ENCODE results near the gene CAMK2N1. TPM values are rescaled to one million over a fixed set of nuclear protein-coding genes. Genes with fewer than 3 reads are reported as not detected.

CAMK2N1 gene
- total RNA-seq, 1 experiment from 2014 or later = 51.2 TPM

DNA sequence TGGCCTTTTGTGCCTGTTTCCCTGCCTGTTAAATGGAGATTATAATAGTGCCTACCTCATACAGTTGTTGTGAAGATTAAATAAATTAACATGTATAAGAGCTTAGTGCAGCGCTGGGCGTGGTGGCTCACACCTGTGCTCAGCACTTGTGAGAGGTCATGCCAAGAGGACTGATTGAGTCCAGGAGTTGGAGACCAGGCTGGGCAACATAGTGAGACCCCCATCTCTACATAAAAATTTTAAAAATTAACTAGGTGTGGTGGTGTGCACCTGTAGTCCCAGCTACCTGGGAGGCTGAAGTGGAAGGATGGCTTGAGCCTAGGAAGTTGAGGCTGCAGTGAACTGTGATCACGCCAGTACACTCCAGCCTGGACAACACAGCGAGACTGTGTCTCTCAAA is 12.1 kb downstream of the CAMK2N1 start:
- Histone ChIP-seq H3K9ac (ENCODE audit: low read length) (no peak overlapping the region), H3K79me2 (ENCODE audit: low read length) (no peaks in the 10 kb centered on the region)

DNA sequence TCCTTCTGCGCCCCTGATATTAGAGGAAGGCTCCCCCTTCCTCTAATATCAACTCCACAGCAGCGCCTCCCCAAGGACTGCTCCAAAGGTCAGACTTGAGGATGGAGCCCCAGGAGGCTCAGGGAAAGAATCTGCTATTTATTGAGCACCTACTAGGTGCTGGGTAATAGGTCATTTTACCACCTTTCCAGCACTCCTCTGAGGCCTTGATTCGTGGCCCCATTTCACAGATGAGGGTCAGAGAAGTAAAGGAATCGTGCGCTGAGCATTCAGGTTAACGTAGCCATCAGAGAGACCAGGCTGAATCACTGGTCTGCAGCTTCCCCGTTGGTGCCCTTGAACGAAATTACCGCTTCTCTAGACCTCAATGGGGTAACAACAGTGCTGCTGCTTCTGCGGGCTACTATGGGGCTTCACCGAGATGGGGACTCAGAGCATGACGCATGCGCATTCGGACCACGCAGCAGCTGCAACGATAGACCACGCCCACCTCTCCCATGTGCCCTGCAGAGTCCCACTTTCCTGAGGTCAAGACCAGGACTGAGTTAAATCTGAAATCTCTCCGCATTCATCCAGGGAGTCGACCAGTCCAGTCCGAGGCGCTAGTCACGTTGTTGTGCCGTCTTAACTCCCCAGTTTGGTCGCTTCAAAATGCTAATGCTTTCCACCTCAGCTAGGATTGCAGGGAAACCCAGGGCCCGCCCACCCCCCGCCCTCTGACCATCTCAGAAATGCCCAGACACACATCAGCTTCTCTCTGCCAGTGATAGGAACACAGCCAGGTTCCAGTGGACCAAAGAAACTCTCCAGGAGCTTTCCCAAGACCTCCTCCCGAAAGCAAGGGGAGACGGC is 12.9 kb downstream of the CAMK2N1 start:
- DNase-seq (no peak), ATAC-seq (no peak)
- no TSS peak for BruUV-seq (replicated peaks)
- H3K79me2 ChIP-seq (ENCODE audit: low read length) = no peaks in the 10 kb centered on the region
- no peak overlapping the region for H3K4me3 ChIP-seq (ENCODE audit: low read length)
- intact Hi-C loops (cut with micrococcal nuclease) = no loop called here
- H3F3A ChIP-seq (ENCODE audit: low read length, unreplicated experiment) = no peaks in the 10 kb centered on the region
- H4K20me1 ChIP-seq (ENCODE audit: low read length) = no peaks in the 10 kb centered on the region
- no peak overlapping the region for H3K4me2 ChIP-seq (ENCODE audit: low read length)
- no peak overlapping the region for H2AFZ ChIP-seq (ENCODE audit: low read length)
- H3K9ac ChIP-seq (ENCODE audit: low read length) = no peak overlapping the region
- ChIA-PET POLR2A (ENCODE audit: unreplicated experiment) (no interaction called here), CTCF (no interaction called here)
- H3K36me3 ChIP-seq (ENCODE audit: low read depth, low read length) = no peaks in the 10 kb centered on the region
- peaks cover 25% of the 10 kb centered on the region for H3K4me1 ChIP-seq (ENCODE audit: insufficient read depth, low read length)
- no peaks in the 10 kb centered on the region for H3K27me3 ChIP-seq (ENCODE audit: low read length)
- H3K27ac ChIP-seq (ENCODE audit: low read length) = no peak overlapping the region
- no peaks in the 10 kb centered on the region for H3K9me2 ChIP-seq (replicated peaks; ENCODE audit: low read length)
- H3K9me3 ChIP-seq (ENCODE audit: low read length) = no peaks in the 10 kb centered on the region
- TF ChIP-seq, protein P1, sequence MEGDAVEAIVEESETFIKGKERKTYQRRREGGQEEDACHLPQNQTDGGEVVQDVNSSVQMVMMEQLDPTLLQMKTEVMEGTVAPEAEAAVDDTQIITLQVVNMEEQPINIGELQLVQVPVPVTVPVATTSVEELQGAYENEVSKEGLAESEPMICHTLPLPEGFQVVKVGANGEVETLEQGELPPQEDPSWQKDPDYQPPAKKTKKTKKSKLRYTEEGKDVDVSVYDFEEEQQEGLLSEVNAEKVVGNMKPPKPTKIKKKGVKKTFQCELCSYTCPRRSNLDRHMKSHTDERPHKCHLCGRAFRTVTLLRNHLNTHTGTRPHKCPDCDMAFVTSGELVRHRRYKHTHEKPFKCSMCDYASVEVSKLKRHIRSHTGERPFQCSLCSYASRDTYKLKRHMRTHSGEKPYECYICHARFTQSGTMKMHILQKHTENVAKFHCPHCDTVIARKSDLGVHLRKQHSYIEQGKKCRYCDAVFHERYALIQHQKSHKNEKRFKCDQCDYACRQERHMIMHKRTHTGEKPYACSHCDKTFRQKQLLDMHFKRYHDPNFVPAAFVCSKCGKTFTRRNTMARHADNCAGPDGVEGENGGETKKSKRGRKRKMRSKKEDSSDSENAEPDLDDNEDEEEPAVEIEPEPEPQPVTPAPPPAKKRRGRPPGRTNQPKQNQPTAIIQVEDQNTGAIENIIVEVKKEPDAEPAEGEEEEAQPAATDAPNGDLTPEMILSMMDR (conservative IDR thresholded peaks at IDR 0.05; ENCODE audit: low read depth, low read length) = no peak
- no peak for TF ChIP-seq EZH2phosphoT487 (IDR thresholded peaks at IDR 0.05; ENCODE audit: borderline replicate concordance, low read length)

More for the DNA sequence above, 12.1 kb downstream of the CAMK2N1 start:
- Histone ChIP-seq H3K9me2 (replicated peaks; ENCODE audit: low read length) (no peaks in the 10 kb centered on the region), H3K27ac (ENCODE audit: low read length) (no peak overlapping the region), H3K36me3 (ENCODE audit: low read depth, low read length) (no peaks in the 10 kb centered on the region), H3K4me3 (ENCODE audit: low read length) (no peak overlapping the region), H3K4me2 (ENCODE audit: low read length) (no peak overlapping the region), H4K20me1 (ENCODE audit: low read length) (no peaks in the 10 kb centered on the region), H3K9me3 (ENCODE audit: low read length) (no peaks in the 10 kb centered on the region), H3F3A (ENCODE audit: low read length, unreplicated experiment) (no peaks in the 10 kb centered on the region), H3K4me1 (ENCODE audit: insufficient read depth, low read length) (peaks cover 33% of the 10 kb centered on the region), H2AFZ (ENCODE audit: low read length) (no peak overlapping the region), H3K27me3 (ENCODE audit: low read length) (no peaks in the 10 kb centered on the region)
- DNase-seq (no peak), ATAC-seq (no peak)
- intact Hi-C loops (cut with micrococcal nuclease) = no loop called here
- CTCF ChIA-PET = no interaction called here
- POLR2A ChIA-PET (ENCODE audit: unreplicated experiment) = no interaction called here
- no peak for TF ChIP-seq EZH2phosphoT487 (IDR thresholded peaks at IDR 0.05; ENCODE audit: borderline replicate concordance, low read length)
- TF ChIP-seq, protein P1 (conservative IDR thresholded peaks at IDR 0.05; ENCODE audit: low read depth, low read length) = no peak
- no peak for TF ChIP-seq EZH2 (IDR thresholded peaks at IDR 0.05; ENCODE audit: low read length, unreplicated experiment)
- BruUV-seq (replicated peaks) = no TSS peak

DNA sequence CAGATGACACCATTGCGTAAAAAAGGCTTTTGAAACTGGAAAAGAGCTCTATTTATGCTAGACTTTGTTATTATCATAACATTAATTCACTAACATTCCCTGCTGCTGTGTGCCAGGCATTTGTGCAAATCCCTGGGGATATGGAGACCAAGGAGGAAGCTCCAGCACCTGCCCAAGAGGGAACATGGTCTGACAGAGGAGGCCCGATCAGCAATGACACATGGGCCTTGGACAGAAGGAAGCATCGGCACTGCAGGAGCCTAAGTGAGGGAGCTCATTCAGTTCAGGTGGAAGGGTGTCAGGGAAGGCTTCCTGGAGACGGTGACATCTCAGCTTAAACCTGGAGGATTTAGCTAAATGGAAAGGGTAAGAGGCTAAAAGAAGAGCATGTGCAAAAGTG is 13.9 kb downstream of the CAMK2N1 start:
- no peaks in the 10 kb centered on the region for H4K20me1 ChIP-seq (ENCODE audit: low read length)
- intact Hi-C loops (cut with micrococcal nuclease) = no loop called here
- H3K4me1 ChIP-seq (ENCODE audit: insufficient read depth, low read length) = peaks cover 20% of the 10 kb centered on the region
- H3K27me3 ChIP-seq (ENCODE audit: low read length) = no peaks in the 10 kb centered on the region
- H3K4me3 ChIP-seq (ENCODE audit: low read length) = no peak overlapping the region
- BruUV-seq (replicated peaks) = no TSS peak
- POLR2A ChIA-PET (ENCODE audit: unreplicated experiment) = no interaction called here
- H3K9ac ChIP-seq (ENCODE audit: low read length) = no peak overlapping the region
- DNase-seq = no peak
- no peaks in the 10 kb centered on the region for H3F3A ChIP-seq (ENCODE audit: low read length, unreplicated experiment)
- H2AFZ ChIP-seq (ENCODE audit: low read length) = no peak overlapping the region
- no peak for TF ChIP-seq EZH2phosphoT487 (IDR thresholded peaks at IDR 0.05; ENCODE audit: borderline replicate concordance, low read length)
- TF ChIP-seq EZH2 (IDR thresholded peaks at IDR 0.05; ENCODE audit: low read length, unreplicated experiment) = no peak
- no peaks in the 10 kb centered on the region for H3K79me2 ChIP-seq (ENCODE audit: low read length)
- H3K36me3 ChIP-seq (ENCODE audit: low read depth, low read length) = no peaks in the 10 kb centered on the region
- no peaks in the 10 kb centered on the region for H3K9me2 ChIP-seq (replicated peaks; ENCODE audit: low read length)
- no peak for ATAC-seq
- H3K4me2 ChIP-seq (ENCODE audit: low read length) = no peak overlapping the region
- no peaks in the 10 kb centered on the region for H3K9me3 ChIP-seq (ENCODE audit: low read length)
- CTCF ChIA-PET = no interaction called here
- no peak overlapping the region for H3K27ac ChIP-seq (ENCODE audit: low read length)
